Esophagus muscularis mucosa (tissue), 3 donors: ENCODE data around the gene PHYKPL.

Experiments used
- POLR2A ChIP-seq: fragments of 450-650 bp; IDR thresholded peaks from one replicate; pipeline ENCODE4 v1.6.1; 2017; ENCODE audit warnings: antibody characterized with exemption, moderate library complexity, mild to moderate bottlenecking, low read depth
- TF ChIP-seq, protein P1 (sequence below), 3 experiments: fragments of 200-600 bp in 2 of 3; fragments of 450-650 bp in 1 of 3; sonication (generic) in 2 of 3; IDR thresholded peaks; one replicate each; pipeline ENCODE4 v1.5.1; 2017 to 2019; ENCODE audit warnings: antibody characterized with exemption in 3 of 3, mild to moderate bottlenecking in 2 of 3, moderate library complexity in 1 of 3

GRCh38 chr5:178267876-178268275 lies 35.3 kb upstream of the PHYKPL start:
- TF ChIP-seq, protein P1, sequence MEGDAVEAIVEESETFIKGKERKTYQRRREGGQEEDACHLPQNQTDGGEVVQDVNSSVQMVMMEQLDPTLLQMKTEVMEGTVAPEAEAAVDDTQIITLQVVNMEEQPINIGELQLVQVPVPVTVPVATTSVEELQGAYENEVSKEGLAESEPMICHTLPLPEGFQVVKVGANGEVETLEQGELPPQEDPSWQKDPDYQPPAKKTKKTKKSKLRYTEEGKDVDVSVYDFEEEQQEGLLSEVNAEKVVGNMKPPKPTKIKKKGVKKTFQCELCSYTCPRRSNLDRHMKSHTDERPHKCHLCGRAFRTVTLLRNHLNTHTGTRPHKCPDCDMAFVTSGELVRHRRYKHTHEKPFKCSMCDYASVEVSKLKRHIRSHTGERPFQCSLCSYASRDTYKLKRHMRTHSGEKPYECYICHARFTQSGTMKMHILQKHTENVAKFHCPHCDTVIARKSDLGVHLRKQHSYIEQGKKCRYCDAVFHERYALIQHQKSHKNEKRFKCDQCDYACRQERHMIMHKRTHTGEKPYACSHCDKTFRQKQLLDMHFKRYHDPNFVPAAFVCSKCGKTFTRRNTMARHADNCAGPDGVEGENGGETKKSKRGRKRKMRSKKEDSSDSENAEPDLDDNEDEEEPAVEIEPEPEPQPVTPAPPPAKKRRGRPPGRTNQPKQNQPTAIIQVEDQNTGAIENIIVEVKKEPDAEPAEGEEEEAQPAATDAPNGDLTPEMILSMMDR (IDR thresholded peaks at IDR 0.05) = no peak
- TF ChIP-seq POLR2A = no peak
